ENCODE measurements around the gene LIPM.

Gene LIPM, protein sequence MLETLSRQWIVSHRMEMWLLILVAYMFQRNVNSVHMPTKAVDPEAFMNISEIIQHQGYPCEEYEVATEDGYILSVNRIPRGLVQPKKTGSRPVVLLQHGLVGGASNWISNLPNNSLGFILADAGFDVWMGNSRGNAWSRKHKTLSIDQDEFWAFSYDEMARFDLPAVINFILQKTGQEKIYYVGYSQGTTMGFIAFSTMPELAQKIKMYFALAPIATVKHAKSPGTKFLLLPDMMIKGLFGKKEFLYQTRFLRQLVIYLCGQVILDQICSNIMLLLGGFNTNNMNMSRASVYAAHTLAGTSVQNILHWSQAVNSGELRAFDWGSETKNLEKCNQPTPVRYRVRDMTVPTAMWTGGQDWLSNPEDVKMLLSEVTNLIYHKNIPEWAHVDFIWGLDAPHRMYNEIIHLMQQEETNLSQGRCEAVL

DNA sequence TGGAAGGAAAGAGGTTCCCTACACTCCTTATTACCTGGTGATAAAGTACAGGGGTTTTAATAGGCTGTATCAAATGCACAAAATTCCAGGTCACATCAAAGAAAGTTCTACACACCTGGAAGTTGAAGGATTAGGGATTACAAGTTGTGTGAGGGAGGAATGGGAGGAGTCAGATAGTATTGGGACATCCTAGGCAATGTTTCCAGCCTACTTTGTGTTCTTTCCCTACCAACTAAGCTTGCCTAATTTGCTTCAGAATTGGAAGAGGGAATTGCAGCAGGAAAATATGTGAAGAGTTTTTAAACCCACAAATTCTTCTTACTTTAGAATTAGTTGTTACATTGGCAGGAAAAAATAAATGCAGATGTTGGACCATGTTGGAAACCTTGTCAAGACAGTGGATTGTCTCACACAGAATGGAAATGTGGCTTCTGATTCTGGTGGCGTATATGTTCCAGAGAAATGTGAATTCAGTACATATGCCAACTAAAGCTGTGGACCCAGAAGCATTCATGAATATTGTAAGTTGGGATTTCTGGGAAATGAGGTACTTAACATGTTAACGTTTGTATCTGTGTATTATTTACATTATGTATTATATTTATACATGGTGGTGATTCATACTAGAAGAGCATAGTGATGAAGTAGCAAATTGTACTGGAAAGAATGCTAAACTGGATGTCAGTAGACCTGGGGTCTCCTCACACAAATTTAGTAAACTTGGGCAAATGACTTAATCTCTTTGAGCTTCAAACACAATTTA lies at the start of gene LIPM:
LIPM (plus strand) TSS at position 208 of the 763 bp plus-strand sequence; CDS start at position 375, 167 bp downstream.
- no peak for DNase-seq (ENCODE audit: low read depth in 1 of 2, low spot score in 1 of 2)

DNA sequence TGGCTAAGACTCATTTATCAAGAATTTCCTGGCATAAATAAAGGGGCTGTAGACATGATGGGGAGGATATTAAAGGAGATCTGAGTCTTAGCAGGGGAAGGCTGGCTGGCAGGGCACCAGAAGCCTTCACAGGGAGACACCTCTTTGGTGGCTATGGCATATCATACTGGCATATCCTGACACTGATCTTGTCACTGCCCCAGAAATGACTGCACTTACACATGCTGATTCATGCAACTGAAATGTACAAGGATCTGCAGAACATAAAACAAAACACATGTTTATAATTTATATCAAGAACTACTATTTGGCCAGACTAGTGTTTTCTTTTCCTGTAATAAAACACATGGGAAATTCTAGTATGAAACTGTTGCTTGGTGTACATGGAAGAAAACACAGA lies 48.2 kb upstream of the LIPM start:
- DNase-seq (ENCODE audit: low read depth in 1 of 2, low spot score in 1 of 2): no peak

DNA sequence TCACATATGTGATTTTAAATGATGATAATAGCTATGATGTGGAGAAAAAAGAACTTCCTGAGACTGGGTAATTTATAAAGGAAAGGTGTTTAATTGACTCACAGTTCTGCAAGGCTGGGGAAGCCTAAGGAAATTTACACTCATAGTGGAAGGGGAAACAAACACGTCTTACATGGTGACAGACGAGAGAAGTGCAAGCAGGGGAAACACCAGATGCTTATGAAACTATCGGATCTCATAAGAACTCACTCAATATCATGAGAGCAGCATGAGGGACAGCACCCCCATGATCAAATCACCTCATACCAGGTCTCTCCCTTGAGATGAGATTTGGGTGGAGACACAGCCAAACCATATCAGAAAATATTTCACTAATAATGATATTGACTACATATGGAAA lies 46.8 kb upstream of the LIPM start:
- DNase-seq (ENCODE audit: low read depth in 1 of 2, low spot score in 1 of 2): peak in 1 of 2 donors; percentile 27

DNA sequence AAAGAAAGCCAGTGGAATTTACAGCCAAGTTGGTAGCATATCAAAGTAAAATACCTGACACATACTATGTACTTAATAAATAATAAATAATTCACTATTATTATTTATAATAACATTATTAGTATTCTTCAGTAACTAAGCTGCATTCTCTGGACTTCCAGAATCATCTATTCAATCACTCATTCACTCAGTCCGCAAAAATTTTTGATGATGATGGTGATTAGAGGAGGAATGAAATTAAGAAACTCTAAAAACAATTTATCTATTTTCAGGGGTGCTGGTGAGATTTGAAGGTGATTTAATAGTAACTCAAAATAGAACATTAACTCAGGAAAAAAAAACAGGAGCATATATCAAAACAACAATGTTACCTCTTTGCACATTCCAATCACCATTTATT lies 45.9 kb upstream of the LIPM start:
- no peak for DNase-seq (ENCODE audit: low read depth in 1 of 2, low spot score in 1 of 2)

DNA sequence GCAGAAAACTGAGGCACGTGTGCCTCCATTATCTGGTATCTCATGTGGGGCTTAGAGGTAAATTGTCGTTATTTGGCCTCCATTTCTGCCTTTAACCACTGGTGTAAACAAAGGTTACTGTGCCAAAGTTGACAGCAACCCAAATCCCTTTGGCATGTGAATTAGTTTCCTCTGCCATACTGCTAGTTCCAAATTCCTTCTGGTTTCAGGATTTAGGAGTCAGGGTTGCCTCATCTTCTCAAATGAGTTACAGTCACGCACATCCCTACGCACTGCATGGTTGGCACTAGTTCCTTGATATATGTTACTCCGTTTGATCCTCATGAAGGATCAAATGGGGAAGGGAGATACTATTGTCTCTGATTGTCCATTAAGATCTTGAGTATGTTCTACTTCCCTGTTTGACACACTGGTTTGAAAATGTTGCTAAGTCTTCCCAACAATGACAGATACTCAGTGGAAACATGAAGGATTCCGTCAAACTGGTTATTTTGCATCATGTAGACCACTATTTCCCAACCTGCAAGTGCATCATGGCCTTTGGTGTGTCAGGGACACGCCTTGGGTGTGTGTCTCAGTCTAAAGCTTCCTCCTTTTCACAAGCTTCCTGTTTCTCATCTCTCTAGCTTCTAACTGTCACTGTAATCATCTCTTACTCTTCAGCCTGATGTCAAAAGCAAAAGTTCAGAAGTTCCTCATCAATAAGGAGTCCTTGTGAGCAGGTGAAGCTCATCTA lies 43.0 kb upstream of the LIPM start, which contains the start of gene LIPN:
LIPN (plus strand) TSS at position 655 of the 736 bp plus-strand sequence. CDS start 1,386 bp downstream, outside the sequence.
- no peak for DNase-seq (ENCODE audit: low read depth in 1 of 2, low spot score in 1 of 2)

- DNase-seq (ENCODE audit: low read depth in 1 of 2, low spot score in 1 of 2): no peak
Observed at GRCh38 chr10:88762906-88763305, 39.6 kb upstream of the LIPM start.

- no peak for DNase-seq (ENCODE audit: low read depth in 1 of 2, low spot score in 1 of 2)
Observed at GRCh38 chr10:88763441-88763840, 39.1 kb upstream of the LIPM start.

- DNase-seq (ENCODE audit: low read depth in 1 of 2, low spot score in 1 of 2): no peak
Observed at GRCh38 chr10:88764110-88764509, 38.4 kb upstream of the LIPM start.

DNA sequence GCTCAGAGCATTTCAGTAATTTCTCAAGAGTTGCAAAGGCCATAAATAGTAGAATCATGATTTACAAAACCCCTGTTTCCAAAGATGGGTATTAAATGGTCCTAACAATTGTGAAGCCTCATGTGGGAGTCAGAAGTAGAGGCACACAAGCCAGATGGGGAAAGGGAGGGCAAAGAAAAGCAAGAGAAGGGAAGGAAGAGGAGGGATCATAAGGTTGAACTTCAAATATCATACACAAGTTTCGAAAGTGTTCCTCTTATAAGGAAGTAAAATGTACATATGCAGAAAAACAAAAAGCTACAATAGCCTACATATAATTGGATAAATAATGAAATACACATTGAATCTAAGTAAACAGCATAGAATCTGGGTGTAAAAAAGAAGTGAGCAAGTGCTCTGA lies 36.7 kb upstream of the LIPM start:
- no peak for DNase-seq (ENCODE audit: low read depth in 1 of 2, low spot score in 1 of 2)

- DNase-seq (ENCODE audit: low read depth in 1 of 2, low spot score in 1 of 2): no peak
Observed at GRCh38 chr10:88769384-88769783, 33.1 kb upstream of the LIPM start.

GRCh38 chr10:88781206-88781605 lies 21.3 kb upstream of the LIPM start:
- DNase-seq (ENCODE audit: low read depth in 1 of 2, low spot score in 1 of 2): no peak

DNA sequence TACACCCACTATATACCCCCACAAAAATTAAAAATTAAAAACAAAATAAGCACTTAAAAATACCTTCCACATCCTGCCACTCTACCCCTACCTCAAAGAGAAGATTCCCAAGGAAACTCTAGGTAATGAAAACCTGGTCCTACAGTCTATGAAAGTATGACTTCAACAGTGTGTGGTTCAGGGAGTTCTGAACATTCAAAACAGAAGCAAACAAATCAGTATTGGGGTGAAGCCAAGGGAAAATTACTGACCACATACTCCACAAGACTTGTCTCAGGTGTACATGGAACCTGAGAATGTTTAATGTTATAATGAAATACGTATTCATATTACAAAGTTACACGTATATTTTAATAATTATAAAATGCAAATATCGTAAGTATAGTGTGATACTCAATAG lies 20.3 kb upstream of the LIPM start:
- DNase-seq (ENCODE audit: low read depth in 1 of 2, low spot score in 1 of 2): no peak

DNA sequence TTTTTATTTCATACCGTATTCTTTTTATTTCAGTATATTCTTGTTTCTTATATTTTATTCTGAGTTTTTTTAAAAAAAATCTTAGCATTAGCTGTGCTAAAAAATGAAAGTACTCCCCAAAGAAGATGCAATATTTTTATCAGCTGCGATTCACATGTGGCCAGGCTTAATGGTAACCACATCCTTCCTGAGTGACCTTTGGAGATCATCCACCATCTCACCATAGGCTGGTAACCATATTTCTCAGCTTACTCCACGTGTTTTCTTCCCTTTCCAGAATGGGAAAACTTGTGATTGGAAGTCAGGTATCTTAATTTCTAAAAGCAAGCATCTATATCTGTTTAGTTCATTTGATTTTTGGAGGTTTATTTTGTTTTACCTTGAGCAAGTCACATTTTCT lies 18.8 kb upstream of the LIPM start:
- DNase-seq (ENCODE audit: low read depth in 1 of 2, low spot score in 1 of 2): no peak

DNA sequence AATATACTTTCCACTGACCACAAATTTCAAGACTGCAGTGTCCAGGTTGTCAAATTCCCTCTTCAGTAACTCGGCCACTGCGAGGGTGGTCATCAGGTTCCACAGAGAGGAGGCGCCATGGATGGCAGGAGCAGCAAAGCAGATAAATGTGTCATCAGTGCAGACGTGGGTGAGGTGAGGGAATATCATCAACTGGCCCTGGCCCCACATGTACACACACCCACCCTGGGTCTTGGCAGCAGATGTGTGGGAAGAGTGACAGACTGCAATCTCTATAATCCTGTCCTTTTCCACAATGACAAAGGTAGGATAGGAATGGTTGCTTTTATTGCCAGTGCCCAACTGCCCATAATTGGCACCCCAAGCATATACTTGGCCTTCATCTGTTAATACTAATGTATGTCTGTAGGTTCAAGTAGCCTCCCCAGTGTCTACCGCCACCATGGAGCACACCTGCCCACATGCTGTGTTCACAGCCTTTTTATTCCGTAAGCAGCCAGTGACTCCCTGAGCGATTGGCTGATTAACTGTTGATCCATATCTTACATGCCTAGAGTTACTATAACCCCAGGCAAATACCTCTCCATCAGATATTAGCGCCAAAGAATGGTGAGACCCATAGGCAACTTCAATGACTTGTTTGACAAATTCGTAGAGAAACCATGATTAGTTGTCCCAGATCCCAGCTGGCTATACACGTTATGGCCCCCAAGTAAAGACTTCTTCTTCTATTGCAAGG lies 16.3 kb upstream of the LIPM start:
- DNase-seq (ENCODE audit: low read depth in 1 of 2, low spot score in 1 of 2): no peak

DNA sequence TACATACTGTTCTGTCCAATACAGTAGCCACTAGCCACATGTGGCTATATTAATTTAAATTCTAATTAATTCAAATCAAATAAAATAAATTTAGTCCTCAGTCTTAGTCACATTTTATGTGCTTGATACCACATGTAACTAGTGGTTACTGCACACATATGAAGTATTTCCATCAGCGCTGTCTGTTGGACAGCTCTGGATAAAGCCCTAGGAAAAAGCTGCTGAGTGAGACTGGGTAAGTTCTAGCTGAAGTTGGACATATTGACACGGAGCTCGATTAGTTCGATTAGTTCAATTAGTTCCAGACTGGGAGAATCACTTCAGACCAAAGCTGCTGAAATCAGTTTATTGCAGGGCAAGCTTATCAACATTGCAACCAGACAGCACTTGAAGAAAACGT lies 15.1 kb upstream of the LIPM start:
- DNase-seq (ENCODE audit: low read depth in 1 of 2, low spot score in 1 of 2): no peak

- no peak for DNase-seq (ENCODE audit: low read depth in 1 of 2, low spot score in 1 of 2)
Observed at GRCh38 chr10:88788924-88789323, 13.6 kb upstream of the LIPM start.

GRCh38 chr10:88791924-88792323 lies 10.6 kb upstream of the LIPM start:
- DNase-seq (ENCODE audit: low read depth in 1 of 2, low spot score in 1 of 2): no peak

DNA sequence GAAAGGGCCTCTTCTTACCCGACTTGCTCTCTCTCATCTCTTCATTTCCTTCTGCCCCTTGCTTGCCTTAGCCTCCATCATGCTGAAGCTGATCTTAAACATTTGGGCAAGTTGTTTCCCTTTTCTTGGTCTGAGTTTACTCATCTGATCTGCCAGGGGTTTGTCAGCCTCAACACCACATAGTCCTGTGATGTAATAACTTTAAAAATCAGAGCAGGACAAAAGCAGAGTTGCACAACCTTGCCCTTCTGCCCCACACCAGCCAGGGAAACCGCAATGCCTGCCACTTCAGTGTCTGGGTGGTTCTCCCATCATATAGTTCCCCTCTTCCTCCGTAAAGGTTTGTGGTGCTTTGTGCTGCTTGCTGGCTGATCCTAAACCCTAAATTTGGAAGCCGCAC lies 9.9 kb upstream of the LIPM start:
- DNase-seq (ENCODE audit: low read depth in 1 of 2, low spot score in 1 of 2): no peak

DNA sequence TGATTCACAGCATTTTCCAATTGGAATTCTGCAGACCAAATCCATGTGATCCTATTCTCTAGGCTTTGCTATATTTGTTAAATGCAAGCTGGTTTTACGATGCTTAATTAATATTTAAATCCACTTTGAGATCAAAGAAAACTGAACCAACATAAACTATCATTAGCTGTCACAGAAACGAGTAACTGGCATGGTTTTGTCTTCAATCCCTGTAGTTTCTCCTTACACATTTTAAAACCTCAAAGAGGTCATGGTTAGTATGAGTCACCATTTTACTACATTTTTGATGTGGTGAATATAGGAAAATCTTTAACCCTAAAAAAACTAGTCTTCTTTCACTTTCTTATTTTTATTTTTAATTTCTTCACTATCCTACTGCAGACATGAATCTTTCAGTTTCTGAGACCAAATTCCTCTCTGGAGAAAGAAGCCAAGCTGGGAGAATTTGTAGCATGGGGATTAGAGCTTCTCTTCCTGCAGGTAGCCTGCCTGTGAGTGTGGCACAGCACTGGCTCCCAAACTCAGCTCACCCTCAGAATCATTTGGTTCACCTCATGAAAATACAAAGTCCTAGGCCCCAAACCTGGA lies 8.7 kb upstream of the LIPM start:
- DNase-seq (ENCODE audit: low read depth in 1 of 2, low spot score in 1 of 2): no peak

DNA sequence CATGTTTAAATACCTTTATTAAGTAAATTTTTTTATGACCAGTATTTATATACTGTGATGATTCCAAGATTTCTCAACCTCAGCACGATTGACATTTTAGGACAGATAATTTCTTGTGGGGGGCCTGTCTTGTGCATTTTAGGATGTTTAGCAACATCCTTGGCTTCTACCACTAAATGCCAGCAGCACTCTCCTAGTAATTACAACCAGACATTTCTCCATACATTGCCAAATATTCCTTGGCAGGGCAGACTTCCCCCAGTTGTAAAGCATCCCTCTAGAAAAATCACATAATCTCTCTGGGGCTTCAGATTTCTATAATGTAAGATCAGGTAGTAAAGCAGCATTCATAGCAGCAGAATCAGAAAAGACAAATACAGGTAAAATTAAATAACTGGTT lies 7.8 kb upstream of the LIPM start:
- DNase-seq (ENCODE audit: low read depth in 1 of 2, low spot score in 1 of 2): no peak

Data from activated CD4-positive, alpha-beta T cell treated with anti-CD3 and anti-CD28 coated beads, Interleukin-2, amount 50 U/mL, for 24 hours (primary cell).